Measurements from ENCODE around the gene MAP2K6.

DNA sequence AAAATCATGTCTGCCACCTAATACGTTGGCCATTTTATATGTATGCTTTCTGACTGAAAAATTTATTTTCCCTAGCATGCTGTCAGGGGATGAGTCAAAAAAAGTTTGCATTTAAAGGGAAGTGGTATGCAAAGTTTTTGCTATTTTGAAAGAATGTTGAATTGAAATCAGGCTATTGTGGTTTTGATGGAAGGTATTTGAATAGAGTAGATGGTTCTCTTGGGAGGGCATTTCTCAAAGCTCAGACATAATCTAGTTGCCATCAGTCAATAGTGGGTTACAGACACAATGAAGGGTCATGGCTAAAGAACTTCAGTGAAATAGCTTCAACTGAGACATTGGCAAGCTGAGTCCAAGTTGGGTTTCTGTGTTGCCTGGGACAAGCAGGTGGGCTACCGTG lies 102.4 kb downstream of the MAP2K6 start:
- TF ChIP-seq, protein P1, sequence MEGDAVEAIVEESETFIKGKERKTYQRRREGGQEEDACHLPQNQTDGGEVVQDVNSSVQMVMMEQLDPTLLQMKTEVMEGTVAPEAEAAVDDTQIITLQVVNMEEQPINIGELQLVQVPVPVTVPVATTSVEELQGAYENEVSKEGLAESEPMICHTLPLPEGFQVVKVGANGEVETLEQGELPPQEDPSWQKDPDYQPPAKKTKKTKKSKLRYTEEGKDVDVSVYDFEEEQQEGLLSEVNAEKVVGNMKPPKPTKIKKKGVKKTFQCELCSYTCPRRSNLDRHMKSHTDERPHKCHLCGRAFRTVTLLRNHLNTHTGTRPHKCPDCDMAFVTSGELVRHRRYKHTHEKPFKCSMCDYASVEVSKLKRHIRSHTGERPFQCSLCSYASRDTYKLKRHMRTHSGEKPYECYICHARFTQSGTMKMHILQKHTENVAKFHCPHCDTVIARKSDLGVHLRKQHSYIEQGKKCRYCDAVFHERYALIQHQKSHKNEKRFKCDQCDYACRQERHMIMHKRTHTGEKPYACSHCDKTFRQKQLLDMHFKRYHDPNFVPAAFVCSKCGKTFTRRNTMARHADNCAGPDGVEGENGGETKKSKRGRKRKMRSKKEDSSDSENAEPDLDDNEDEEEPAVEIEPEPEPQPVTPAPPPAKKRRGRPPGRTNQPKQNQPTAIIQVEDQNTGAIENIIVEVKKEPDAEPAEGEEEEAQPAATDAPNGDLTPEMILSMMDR (IDR thresholded peaks at IDR 0.05), result no peak
- TF ChIP-seq POLR2A (IDR thresholded peaks at IDR 0.05), result no peak
